Ovary (tissue), 3 donors: ENCODE results near the gene ATG5.

Source experiments
- EP300 ChIP-seq: sonication (generic); formaldehyde crosslinking; IDR thresholded peaks from one replicate; pipeline ENCODE4 v1.6.1; 2017; ENCODE audit warnings: antibody characterized with exemption
- POLR2A ChIP-seq: fragments of 450-650 bp; IDR thresholded peaks from one replicate; pipeline ENCODE4 v1.6.1; 2017; ENCODE audit warnings: antibody characterized with exemption, mild to moderate bottlenecking, moderate library complexity
- TF ChIP-seq, protein P1 (sequence below), 3 donors: fragments of 450-650 bp in 2 of 3; fragments of 200-600 bp in 1 of 3; IDR thresholded peaks; one replicate each; pipeline versions ENCODE4 v1.5.1 to v1.8.0; 2016 to 2022; ENCODE audit warnings: antibody characterized with exemption in 3 of 3, mild to moderate bottlenecking in 1 of 3
- donor health status: DM: no; HTN: no; CAD: no.

DNA sequence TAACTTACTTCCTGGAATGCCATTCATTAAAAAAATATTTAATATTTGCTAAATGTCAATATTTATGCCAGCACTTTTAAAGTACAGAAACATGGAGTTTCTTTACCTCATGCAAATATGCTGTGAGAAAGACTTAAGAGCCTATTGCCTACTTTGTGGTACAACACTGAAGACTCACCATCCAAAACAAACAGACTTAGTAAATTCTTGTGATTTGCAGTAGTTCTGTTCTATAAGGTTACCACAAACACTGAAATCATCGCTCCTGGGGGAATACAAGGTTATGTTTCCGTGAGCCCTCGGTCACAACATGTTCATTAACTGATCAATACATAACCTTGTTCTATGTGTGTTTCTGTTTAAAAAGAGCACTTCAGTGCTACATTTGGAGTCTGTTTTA, 78.3 kb downstream of the ATG5 start:
- TF ChIP-seq POLR2A (no peak), EP300 (no peak)
- TF ChIP-seq, protein P1, sequence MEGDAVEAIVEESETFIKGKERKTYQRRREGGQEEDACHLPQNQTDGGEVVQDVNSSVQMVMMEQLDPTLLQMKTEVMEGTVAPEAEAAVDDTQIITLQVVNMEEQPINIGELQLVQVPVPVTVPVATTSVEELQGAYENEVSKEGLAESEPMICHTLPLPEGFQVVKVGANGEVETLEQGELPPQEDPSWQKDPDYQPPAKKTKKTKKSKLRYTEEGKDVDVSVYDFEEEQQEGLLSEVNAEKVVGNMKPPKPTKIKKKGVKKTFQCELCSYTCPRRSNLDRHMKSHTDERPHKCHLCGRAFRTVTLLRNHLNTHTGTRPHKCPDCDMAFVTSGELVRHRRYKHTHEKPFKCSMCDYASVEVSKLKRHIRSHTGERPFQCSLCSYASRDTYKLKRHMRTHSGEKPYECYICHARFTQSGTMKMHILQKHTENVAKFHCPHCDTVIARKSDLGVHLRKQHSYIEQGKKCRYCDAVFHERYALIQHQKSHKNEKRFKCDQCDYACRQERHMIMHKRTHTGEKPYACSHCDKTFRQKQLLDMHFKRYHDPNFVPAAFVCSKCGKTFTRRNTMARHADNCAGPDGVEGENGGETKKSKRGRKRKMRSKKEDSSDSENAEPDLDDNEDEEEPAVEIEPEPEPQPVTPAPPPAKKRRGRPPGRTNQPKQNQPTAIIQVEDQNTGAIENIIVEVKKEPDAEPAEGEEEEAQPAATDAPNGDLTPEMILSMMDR (IDR thresholded peaks at IDR 0.05) = no peak
